OCI-LY3 (cell line): ENCODE measurements around the gene TRABD2B.

ENCODE experiments used
- EZH2phosphoT487 ChIP-seq: fragments of 200-600 bp; shearing (Covaris generic); IDR thresholded peaks from 2 replicates; pipeline ENCODE4 v1.6.1; 2018; ENCODE audit warnings: antibody characterized with exemption, mixed run types, low read depth
- TF ChIP-seq, protein P1 (sequence below): fragments of 200-600, 300-600 bp; sonication (generic); IDR thresholded peaks from 2 replicates; pipeline ENCODE4 v1.5.1; 2014; ENCODE audit warnings: antibody characterized with exemption, low read length, low read depth

DNA sequence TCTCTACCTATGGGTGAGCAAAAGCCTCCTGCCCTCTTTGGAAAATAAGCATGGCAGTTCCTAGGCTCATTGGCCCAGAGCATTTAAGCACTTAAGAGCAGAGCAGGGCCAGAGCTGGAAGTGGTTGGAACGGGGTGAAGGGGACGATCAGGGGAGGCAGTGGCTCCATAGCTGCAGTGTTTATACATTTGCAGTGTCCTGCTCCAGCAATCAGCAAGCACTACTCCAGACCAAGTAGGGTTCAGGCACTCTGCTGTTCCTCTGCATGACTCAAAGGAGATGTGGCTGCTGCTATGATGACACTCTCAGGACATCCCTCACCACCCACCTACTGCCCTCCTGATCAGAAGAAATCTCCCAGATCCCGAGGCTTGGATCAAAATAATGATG, 55.0 kb downstream of the TRABD2B start:
- TF ChIP-seq, protein P1, sequence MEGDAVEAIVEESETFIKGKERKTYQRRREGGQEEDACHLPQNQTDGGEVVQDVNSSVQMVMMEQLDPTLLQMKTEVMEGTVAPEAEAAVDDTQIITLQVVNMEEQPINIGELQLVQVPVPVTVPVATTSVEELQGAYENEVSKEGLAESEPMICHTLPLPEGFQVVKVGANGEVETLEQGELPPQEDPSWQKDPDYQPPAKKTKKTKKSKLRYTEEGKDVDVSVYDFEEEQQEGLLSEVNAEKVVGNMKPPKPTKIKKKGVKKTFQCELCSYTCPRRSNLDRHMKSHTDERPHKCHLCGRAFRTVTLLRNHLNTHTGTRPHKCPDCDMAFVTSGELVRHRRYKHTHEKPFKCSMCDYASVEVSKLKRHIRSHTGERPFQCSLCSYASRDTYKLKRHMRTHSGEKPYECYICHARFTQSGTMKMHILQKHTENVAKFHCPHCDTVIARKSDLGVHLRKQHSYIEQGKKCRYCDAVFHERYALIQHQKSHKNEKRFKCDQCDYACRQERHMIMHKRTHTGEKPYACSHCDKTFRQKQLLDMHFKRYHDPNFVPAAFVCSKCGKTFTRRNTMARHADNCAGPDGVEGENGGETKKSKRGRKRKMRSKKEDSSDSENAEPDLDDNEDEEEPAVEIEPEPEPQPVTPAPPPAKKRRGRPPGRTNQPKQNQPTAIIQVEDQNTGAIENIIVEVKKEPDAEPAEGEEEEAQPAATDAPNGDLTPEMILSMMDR: no peak
- TF ChIP-seq EZH2phosphoT487: no peak
